ELR (cell line): ENCODE results near the gene CXCR4.
A peak's percentile ranks its signal among the peaks of the same experiment; 100 is the strongest.

Experiments used
- DNase-seq: peaks from one replicate; pipeline ENCODE4 v3.0.0-alpha.2; 2015; ENCODE audit warnings: low read depth

Gene CXCR4

GRCh38 chr2:136131961-136132824 is 14.2 kb upstream of the CXCR4 start:
- no peak for DNase-seq

DNA sequence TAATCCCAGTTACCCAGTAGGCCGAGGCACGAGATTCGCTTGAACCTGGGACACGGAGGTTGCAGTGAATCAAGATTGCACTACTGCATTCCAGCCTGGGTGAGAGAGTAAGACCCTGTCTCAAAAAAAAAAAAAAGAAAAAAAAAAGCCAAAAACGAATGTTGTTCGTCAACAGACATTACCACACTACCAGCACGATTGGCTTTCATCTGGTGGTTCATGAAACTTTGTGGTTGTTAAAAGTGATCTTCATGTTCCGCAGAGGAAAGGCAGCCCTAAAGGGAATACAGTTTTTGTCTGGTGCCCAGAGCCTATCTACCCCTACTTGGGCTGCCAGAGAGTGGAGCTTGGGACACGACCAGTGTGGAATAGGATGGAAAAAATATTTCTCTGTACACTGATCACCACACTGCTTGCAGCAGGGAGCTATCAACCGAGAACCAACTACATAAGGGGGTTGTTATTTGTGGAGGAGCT is 13.6 kb upstream of the CXCR4 start:
- DNase-seq, result no peak

GRCh38 chr2:136130511-136130910 is 12.6 kb upstream of the CXCR4 start:
- DNase-seq, result no peak

DNA sequence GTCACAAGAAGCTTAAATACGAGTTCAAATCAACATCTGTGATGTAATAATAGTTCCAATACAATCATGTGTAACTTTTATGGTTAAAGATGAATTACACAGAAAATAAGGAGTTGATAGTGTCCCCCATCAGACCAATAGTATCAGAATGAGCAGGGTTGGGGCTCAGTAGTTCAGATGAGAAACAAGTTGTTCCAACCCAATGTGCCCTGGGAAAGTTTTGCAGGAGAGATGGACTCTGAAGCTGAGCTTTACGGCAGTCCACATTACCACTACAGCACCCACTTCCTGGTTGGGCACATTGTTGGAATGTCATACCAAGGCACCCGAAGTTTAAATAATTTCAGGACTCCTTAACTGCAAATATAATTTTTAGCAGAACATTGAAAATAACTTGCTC is 12.1 kb upstream of the CXCR4 start:
- no peak for DNase-seq

DNA sequence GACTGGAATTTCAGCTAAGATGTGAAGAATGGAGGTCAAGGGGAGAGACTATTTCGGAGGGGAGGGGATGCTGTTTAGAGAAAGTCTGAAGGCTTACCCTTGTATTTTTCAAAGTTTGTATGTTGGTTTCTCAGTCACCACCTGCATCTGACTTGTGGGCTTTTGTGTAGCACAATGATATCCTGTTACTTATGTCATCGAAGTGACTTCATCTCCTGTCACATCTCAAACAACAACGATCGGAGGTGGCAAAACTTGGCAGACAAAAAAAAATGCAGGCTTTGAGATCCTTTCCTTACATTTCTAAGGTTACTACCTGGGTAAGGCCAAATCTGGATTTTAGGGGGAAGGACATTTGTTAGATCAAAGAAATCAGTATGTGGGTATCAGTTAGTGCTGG is 11.7 kb upstream of the CXCR4 start:
- no peak for DNase-seq

DNA sequence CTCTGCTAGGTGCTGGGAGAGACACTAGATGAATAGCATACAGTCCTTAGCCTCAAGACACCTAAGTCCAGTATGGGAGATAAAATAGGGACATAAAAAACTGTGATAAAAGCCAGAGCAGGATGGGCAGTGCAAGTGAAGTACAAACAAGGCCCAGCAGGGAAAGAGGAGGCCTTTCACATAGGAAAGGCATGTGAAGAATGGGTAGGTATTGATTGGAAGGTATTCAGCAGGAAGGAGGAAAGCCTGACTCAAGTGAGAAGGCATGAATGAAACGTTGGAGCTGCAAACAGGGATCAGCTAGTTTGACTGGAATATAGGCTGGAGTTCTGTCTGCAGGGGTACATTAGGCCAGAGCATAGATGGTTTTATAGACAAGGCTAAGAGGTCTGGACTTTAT is 11.0 kb upstream of the CXCR4 start:
- DNase-seq, result no peak

DNA sequence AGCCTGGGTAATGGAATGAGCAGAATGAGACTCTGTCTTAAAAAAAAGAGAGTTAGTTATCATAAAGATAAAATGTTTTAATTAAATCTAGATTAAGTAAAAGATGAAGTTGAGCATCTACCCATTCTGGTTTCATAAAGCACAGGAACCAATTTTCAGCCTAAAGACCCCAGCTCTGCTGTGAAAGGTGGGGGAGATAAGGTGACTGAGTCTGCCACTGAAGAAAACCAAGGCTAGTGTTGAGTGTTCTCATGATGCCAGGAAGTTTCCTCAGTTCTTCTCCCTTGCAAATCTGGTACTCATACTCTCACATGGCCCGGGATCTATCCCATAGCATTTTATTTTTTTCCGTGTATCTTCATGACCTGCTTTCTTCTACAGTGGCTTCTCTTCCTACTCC is 10.4 kb upstream of the CXCR4 start:
- no peak for DNase-seq

- DNase-seq, result no peak
Observed at GRCh38 chr2:136127356-136127755, 9.4 kb upstream of the CXCR4 start.

GRCh38 chr2:136126421-136126926 is 8.5 kb upstream of the CXCR4 start:
- no peak for DNase-seq

DNA sequence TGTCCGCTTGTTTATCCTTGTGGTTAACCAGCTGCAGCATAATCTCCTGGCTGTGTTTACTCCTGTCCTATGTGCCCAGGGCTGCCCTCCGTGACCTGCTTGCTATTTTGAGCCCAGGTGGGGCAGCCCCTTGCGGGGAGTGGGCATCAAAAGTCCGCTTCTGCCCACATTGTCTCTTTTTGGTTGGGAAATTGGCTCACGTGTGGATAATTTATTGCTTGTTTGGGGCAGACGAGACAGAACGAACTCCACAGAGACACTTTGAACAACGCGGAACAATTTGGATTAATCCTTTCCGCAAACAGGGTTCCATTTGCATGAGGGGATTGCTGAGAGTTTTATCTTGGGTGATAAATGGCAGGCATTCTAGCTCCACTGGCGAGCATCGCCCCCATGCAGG is 8.1 kb upstream of the CXCR4 start:
- DNase-seq, result no peak

- no peak for DNase-seq
Observed at GRCh38 chr2:136125236-136125635, 7.3 kb upstream of the CXCR4 start.

- no peak for DNase-seq
Observed at GRCh38 chr2:136124805-136125204, 6.9 kb upstream of the CXCR4 start.

- DNase-seq, result no peak
Observed at GRCh38 chr2:136122661-136123060, 4.7 kb upstream of the CXCR4 start.

DNA sequence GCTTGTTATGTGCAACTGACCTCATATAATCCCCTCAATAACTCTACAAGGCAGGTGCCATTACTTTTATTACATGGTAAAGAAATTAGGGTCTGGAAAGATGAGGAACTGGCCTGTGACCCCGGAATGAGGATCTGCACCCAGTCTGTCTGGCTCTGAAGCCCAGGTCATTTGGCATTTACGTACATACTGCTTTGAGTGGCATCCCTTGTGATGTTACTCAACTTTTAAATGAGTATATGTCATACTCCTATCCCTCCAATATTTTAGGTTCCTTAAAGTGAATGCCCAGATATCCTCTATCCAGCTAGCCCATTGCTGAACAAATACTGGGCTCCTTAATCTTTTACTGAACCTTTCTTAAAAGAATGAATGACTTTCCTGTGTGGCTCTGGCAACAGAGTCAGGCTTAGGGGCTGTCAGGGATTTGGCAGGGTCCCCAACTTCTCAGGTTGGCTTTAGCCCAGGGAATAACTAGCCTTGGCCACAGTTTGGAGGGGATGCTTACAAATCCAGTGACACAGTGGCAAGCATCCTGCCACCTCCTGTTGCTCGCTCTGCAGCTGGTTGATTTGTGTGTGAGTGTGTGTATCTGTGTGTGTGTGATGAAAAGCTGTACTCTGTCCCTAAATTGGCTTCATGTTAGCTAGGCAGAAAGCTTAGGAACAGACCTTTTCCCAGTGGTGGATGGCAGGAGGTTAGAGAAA is 3.4 kb upstream of the CXCR4 start:
- DNase-seq, result no peak

DNA sequence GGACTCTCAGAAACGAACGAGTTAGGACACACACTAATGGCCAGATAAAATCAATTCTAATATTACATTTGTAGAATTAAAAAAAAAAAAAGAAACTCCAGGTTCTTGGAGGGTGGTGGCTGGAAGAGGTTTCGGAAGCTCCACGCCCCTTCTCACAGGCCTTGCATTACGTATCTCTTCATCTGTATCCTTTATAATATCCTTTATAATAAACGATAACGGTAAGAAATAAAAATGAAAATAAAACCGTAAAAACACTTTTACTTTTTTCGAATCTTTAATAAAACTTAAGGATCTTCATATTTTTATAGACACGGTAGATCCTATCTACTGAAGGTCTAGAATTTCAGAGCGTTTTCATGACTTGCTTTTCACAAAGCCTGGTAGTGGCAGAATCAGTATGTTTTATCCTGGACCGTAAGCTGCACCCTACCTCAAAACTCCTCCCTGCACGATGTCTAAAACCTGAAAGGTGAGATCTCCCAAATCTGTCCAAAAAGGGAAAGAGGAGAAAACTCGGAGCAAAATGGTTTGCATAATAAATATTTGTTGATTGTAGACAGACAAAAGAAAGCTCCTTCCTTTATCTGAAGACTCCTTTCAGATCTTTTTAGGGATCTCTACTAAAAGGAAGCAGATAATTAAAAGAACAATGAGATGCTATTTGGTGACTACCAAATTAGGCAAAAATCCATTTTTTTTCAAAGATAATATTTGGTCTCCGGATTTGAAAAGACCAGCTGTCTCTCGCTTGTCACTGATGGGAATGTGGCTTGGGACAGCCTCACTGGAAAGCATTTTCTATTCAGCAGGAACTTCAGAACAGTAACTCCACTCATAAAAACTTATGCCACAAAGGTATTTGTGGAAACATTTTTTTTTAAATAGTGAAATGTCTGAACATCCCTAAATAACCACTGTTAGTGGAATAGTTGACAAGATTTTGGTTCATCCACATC is 2.0 kb upstream of the CXCR4 start:
- no peak for DNase-seq

DNA sequence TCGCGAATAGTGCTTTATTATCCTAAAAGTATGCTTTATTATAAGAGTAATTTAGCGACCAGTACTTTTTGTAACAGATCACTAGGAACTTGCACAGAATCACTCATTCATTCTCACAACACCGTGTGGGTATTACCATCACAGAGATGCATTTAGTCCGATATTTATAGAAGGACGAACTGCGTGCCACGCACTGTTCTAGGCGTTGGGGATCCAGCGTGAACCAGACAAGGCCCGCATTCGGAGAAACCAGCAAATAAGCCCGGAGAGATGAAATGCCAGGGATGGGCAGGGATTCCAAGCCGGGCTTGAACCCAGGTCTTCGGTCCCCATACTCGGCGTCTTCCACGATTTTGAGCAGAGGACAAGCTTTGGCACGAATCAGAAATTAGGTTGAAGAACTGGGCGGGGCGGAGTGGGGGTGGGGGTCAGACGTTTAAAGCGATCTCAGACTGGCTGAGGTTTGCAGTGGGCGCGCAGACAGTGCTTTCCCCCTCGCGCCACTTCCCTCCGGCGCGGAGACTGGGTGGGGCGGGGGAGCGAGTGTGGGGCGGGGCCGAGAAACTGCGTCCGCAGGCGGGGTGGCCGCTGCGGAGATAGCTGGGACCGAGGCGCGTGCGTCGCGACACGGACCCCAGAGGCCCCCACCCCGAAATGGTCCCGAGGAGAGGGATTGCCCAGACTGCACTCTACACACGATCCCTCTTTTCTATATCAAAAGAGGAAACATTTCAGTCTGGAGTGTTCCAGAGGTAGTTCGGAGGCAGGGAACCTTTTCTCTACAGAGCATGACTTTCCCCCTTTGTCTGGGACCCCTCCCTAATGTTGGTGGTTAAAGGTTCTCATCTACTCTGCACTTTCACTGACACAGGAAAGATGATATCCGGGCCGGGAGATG is 1.1 kb upstream of the CXCR4 start:
- no peak for DNase-seq

DNA sequence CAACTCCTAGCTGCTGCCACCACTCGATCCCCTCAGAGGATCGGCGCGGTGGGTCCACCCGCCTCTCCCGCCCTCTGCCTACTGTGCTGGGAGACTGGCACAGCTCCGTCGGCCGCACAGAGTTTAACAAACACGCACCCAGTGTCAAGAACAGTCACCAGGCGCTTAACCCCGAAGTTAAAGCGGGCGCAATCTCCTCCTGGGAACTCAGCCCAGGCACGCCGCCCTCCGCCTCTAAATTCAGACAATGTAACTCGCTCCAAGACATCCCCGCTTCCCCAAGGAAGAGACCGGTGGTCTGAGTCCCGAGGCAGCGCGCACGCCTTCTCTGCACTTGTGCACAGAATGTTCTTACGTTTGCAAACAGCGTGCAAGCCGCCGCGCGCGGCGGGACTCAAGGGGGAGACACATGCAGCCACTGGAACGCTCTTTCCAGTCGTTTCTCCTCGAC is 533 bp downstream of the CXCR4 start:
- peak; percentile 27 for DNase-seq

GRCh38 chr2:136116813-136117390 is 1.0 kb downstream of the CXCR4 start:
- no peak for DNase-seq

DNA sequence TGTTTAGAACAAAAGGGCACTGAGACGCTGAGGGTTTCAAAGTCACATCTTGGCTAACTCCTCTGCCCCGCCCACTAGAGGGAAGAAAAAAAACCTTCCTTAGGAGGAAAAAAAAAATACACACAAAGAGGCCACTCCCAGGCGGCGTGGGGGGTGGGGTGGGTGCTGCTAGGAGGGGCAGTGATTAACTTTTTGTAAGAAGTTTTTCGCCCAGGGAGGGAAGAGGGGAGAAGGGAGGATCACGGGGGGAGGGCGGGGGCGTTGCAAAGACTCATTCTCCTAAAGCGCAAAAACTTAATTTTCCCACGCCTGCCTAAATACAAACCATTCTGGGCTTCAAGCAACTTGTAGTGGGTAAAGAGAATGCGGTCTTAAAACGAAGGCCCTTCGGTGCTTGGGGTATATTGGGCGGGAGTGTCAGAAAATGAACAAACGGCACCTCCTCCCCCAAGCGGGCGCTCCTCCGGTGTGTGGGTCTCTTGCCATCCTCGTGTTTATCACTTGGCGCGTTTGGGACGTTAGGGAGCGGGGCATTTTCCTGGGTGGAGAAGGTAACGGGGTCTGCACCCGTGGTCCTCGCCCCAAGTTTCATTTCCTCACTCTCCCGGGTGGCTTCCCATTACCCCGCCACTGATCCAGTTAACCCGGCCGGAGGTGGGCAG is 1.7 kb downstream of the CXCR4 start:
- no peak for DNase-seq

DNA sequence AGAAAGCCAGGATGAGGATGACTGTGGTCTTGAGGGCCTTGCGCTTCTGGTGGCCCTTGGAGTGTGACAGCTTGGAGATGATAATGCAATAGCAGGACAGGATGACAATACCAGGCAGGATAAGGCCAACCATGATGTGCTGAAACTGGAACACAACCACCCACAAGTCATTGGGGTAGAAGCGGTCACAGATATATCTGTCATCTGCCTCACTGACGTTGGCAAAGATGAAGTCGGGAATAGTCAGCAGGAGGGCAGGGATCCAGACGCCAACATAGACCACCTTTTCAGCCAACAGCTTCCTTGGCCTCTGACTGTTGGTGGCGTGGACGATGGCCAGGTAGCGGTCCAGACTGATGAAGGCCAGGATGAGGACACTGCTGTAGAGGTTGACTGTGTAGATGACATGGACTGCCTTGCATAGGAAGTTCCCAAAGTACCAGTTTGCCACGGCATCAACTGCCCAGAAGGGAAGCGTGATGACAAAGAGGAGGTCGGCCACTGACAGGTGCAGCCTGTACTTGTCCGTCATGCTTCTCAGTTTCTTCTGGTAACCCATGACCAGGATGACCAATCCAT is 2.7 kb downstream of the CXCR4 start:
- no peak for DNase-seq
